ENCODE measurements around the gene KRT78.
"Not testable (repeated sequence)": the region's sequence is repeated elsewhere in the genome, so short reads cannot be mapped to it uniquely, and the experiment has no call there.

Gene KRT78

GRCh38 chr12:52871291-52872039 is 22.7 kb upstream of the KRT78 start:
- DNase-seq (ENCODE audit: low spot score) = no peak

GRCh38 chr12:52870361-52871290 is 21.8 kb upstream of the KRT78 start:
- DNase-seq (ENCODE audit: low spot score) = no peak

GRCh38 chr12:52867642-52868041 is 18.8 kb upstream of the KRT78 start:
- peak; percentile 37 for DNase-seq (ENCODE audit: low spot score)

GRCh38 chr12:52867152-52867551 is 18.4 kb upstream of the KRT78 start:
- DNase-seq (ENCODE audit: low spot score) = no peak

DNA sequence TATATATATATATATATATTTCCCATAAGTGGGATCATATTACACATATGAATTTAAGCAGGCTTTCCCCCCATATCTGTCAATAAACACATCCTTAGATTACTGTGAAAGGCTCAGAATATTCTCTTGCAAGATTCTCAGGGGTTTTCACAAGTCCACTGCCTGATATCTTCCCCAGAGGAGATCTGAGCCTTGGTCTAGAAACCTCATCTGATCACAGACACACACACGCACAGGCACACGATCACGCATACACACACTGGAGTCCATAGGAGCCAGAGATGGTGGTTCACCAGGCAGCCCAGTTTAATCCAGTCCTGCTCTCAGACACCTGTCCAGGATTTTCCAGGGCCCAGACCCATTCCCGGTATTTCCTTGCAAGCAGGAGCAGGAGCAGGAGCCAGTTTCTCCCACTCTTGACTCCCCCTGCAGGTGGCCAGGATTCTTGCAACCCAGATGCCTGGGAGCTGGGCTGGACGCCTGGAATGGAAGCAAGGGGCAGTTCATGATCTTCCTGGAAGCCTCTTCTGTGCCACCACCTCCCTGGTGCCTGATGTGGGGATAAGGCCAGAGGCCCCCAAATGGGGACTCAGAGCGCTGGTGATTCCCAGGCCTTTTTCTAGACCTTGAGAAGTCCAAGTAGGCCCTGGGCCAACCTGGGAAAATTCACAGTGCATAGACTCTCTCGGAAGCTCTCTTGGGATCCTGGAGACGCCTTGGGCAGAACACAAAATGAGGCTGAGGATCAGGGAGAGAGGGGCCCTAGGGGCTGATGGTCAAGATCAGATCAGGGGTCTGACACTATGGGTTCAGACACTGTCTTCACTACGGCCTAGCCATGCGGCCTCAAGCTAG is 16.5 kb upstream of the KRT78 start:
- DNase-seq (ENCODE audit: low spot score) = no peak

DNA sequence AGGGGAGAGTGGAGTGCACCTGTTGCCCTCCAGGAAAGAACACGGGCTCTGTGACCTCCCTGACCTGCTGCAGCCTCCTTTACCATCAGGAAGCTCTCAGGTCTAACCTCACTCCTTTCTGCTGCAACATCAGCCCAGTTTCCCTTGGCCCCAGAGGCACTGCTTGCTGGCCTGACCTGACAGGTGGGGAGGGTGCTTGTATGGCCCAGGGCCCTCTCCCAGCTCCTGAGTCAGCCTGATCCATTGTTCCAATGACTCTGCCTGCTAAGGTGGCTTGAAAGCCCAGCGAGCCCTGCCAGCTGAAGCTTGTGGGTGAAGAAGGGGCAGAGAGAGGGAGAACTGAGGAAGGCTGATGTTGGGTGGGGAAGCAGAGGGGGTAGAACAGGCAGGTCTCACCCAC is 13.2 kb upstream of the KRT78 start:
- DNase-seq (ENCODE audit: low spot score) = no peak

GRCh38 chr12:52861511-52861910 is 12.7 kb upstream of the KRT78 start:
- DNase-seq (ENCODE audit: low spot score) = no peak

- no peak for DNase-seq (ENCODE audit: low spot score)
These were observed 11.5 kb upstream of the KRT78 start for GRCh38 chr12:52860102-52860823.

GRCh38 chr12:52857500-52857899 is 8.7 kb upstream of the KRT78 start:
- no peak for DNase-seq (ENCODE audit: low spot score)

GRCh38 chr12:52856787-52857186 is 8.0 kb upstream of the KRT78 start:
- DNase-seq (ENCODE audit: low spot score) = no peak

GRCh38 chr12:52856077-52856476 is 7.3 kb upstream of the KRT78 start:
- DNase-seq (ENCODE audit: low spot score) = not testable (repeated sequence)

DNA sequence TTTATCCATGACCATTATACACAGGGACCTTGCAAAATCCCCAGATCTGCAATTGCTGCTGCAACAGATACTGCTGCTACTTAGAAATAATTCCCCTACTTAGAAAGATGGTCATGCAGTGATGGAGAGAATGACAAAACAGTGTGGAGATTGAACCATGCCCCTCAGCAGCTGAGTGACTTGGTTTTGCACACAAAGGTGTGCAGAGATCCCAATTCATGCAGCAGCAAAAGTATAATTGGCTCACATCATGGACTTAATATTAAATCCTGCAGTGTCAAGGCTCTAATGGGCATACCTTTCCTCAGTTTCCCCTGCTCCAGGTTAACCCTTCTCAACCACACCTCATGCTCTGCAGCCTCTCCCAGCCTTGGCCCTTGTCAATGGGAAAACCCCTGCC is 3.0 kb upstream of the KRT78 start:
- no peak for DNase-seq (ENCODE audit: low spot score)

- DNase-seq (ENCODE audit: low spot score) = no peak
These were observed 1.9 kb upstream of the KRT78 start for GRCh38 chr12:52850681-52851080.

DNA sequence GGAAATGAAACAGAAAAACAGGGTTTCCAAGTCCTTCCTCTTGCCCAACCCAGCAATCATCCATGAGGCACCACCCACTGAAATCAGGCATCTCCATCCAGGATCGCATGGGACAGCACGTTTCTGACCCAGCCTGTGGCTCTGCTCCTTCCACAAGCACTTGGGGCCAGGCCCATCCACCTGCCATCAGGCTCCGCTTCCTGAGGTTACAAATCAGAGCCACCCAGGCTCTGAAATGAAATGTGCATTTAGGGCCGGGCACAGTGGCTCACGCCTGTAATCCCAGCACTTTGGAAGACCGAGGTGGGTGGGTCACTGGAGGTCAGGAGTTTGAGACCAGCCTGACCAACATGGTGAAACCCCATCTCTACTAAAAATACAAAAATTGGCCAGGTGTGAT is 717 bp upstream of the KRT78 start:
- DNase-seq (ENCODE audit: low spot score) = no peak

DNA sequence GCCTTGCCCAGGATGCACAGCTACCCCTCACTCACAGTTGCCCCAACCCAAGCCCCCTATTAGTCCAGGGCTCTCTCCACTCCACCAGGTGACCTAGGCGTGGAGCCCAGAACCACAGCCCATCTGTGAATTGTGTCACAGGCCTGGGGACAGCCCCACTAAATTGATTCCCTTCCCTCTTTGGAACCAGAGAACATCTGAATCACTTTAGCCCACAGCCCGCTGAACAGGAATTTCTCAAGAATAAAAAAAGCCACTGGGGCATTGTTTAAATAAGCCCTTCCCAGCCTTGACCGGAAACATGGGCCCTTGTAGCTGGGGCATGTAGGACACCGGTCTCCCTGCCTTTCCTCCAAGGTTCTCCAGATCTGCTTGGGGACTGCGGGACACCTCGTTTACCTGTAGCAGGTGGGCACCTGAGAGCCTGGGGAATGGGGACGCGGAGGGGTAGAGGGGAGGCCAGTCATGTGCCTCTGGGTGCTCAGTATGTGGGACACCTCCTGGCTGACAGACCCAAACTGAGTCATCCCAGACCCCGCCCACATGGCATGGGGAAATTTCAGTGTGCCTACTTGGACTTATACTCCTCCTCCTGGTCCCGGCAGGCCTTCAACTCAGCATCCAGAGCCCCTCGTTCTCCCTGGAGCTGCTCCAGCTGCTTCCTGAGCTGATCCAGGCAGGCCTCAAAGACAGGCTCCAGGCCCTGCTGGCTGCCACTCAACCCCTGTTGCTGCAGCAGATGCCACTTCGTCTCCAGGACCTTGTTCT is 1.3 kb downstream of the KRT78 start:
- DNase-seq (ENCODE audit: low spot score) = no peak

GRCh38 chr12:52846356-52846970 is 2.3 kb downstream of the KRT78 start:
- DNase-seq (ENCODE audit: low spot score) = no peak

DNA sequence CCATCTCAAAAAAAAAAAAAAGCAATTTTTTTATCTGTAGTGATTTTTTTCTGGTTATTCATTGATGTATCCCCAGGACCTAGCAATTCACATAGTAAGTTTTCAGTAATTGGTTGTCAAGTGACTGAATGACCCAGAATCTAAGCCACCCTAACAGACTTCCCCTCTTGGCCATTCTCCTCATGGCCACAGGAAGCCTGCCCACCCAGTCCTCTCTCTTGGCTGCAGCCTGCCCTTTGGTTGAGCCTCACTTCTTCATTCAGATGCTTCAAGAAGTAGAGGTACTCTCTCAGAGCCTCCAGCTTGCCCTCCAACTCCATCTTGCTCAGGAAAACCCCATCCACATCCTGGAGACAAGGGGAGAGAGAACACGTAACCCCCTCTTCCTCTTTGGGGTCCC is 2.8 kb downstream of the KRT78 start:
- DNase-seq (ENCODE audit: low spot score) = no peak

DNA sequence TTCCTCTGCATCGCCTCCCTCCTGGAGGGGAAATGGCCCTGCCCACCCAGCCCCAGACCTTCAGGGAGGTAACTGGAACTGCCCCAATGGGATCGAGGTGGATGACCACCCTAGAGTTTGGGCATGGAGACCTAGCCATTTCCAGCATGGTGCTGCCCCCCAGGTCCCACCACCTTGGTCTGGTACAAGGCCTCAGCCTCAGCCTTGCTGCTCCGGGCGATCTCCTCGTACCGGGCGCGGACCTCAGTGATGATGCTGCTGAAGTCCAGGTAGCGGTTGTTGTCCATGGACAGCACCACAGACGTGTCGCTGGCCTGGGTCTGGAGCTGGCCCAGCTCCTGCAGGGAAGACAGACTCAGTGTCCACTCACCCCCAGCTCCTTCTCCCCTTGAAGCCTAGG is 4.4 kb downstream of the KRT78 start:
- no peak for DNase-seq (ENCODE audit: low spot score)

DNA sequence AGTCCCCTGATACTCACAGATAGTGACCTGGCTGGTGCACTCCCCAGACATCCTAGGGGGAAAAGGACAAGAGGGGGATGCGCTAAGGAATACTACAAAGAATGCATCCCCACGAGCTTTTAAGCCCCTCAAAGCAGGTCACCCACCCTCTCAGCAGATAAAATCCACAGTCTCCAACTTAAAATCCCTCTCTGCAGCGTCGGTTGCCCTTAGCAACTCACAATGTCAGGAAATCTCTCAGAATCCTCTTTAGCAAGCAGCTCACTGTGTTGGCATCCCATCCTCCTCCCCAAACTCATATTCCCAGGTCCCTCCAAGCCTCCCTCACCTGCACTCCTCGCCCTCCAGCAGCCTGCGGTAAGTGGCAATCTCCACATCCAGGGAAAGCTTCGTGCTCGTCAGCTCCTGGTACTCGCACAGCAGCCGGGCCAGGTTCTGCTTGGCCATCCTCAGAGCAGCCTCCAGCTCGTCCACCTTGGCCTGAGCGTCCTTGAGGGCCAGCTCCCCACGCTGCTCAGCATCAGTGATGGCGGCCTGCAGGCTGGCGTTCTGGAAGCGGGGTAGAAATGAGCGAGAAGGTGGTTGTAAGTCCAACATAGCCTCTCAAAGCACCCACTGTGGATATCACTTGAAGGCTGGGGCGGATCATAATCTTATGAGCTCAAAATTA is 9.2 kb downstream of the KRT78 start:
- DNase-seq (ENCODE audit: low spot score) = no peak
